GM10266 (cell line): Measurements from ENCODE around the gene RASIP1.

ENCODE experiments used
- DNase-seq: peaks from one replicate; pipeline ENCODE4 v3.0.0; 2012; ENCODE audit errors: extremely low spot score
- CTCF ChIP-seq: IDR thresholded peaks from 2 replicates; pipeline ENCODE4 v1.5.1; 2012; ENCODE audit warnings: mild to moderate bottlenecking, low read depth; ENCODE audit not compliant: control insufficient read depth, insufficient read depth; ENCODE audit errors: missing control alignments

The RASIP1 gene

DNA sequence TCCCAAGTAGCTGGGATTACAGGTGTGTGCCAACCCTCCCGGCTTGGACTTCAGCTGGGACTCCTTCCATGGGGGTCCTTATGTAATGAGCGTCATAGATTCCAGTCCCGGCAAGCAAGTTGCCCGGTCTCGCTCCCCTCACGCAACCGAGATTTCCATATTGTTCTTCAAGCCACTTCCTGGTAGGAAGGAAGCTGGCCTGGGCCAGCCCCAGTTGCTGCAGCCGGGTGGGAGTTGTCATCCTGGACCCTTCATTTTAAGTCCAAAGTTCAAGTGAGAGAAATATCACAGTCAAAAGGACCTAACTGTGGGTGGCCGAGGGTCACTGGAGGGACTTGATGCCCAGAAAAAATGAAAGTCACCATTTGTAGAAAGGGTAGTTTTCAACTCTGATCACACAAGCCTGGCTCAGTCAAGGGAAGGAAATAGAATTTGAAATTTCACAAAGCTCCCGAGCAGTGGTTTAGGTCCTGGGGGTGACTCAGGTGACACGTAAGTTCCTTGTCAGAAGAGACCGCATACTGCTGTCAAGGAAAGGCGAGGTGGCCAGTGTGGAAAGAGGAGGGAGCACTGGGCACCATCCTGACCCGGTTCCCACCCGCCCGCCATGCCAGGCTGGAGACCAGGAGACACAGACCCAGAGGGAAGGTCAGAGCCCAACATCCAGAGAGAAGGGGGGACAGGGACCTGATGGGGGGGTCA, 20.2 kb upstream of the RASIP1 start:
- TF ChIP-seq CTCF: no peak
- DNase-seq: no peak

GRCh38 chr19:48757741-48758144, 17.3 kb upstream of the RASIP1 start:
- no peak for DNase-seq
- no peak for TF ChIP-seq CTCF

DNA sequence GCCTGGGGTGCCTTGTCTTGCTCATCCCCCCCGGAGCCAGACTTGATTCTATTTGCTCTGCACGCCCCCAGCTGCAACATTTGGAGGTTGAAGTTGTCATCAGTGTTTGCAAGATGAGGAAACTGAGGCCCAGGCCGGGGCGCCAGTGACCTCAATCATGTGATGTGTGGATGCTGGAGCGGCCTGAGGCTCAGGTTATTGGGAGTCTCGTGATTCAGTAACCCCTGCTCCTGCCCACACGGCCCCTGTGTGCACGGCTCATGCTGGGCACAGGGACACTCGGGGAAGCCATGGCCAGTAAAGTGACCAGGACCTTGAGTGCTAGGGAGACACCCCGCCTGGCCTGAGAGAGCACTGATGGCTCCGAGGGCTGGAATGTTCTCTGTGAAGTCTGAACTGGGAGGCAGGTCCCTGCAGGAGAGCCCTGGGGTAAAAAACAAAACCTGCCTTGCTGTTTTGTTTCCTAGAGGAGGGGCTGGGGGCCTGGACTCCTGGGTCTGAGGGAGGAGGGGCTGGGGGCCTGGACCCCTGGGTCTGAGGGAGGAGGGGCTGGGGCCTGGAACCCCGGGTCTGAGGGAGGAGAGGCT, 16.8 kb upstream of the RASIP1 start:
- TF ChIP-seq CTCF: no peak
- DNase-seq: no peak

GRCh38 chr19:48756686-48757085, 16.3 kb upstream of the RASIP1 start:
- DNase-seq: no peak
- no peak for TF ChIP-seq CTCF

- no peak for DNase-seq
- TF ChIP-seq CTCF: no peak
Observed at GRCh38 chr19:48756212-48756611, 15.8 kb upstream of the RASIP1 start.

GRCh38 chr19:48755787-48756186, 15.4 kb upstream of the RASIP1 start:
- no peak for TF ChIP-seq CTCF
- no peak for DNase-seq

DNA sequence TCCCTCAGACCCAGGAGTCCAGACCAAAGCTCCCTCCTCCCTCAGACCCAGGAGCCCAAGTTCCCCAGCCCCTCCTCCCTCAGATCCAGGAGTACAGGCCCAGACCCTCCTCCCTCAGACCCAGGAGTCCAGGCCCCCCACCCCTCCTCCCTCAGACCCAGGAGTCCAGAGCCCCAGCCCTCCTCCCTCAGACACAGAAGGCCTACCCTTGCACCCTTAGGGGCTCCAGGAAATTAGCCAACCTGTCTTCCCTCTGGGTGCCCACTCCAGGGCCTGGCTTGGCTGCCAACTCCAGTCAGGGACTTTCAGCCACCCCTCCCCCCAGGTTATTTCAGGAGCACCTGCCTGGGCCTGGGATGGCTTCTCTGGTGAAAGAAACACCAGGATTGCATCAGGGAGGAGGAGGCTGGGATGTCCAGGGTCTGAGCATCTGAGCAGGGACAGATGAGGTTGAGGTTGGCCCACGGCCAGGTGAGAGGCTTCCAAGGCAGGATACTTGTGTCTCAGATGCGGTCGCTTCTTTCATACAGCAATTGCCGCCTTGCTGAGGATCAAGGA, 14.8 kb upstream of the RASIP1 start, which contains the start of gene FGF21:
Gene FGF21, plus strand, starts transcription at position 441 of the 558 bp plus-strand sequence. CDS start 713 bp downstream, outside the sequence.
- no peak for DNase-seq
- TF ChIP-seq CTCF: no peak
